ENCODE data around the gene RCHY1.
"Not testable (repeated sequence)": the region's sequence is repeated elsewhere in the genome, so short reads cannot be mapped to it uniquely, and the experiment has no call there.

RCHY1 gene

GRCh38 chr4:75516144-75516543 is 1.9 kb upstream of the RCHY1 start:
- no peak for DNase-seq (ENCODE audit: low spot score)

- no peak for DNase-seq (ENCODE audit: low spot score)
Measured at GRCh38 chr4:75514949-75515612, 878 bp upstream of the RCHY1 start.

GRCh38 chr4:75513526-75514130 is 575 bp downstream of the RCHY1 start:
- DNase-seq (ENCODE audit: low spot score), result no peak

GRCh38 chr4:75512386-75513211 is 1.6 kb downstream of the RCHY1 start:
- no peak for DNase-seq (ENCODE audit: low spot score)

- no peak for DNase-seq (ENCODE audit: low spot score)
Measured at GRCh38 chr4:75511841-75512240, 2.4 kb downstream of the RCHY1 start.

GRCh38 chr4:75509592-75509991 is 4.6 kb downstream of the RCHY1 start:
- not testable (repeated sequence) for DNase-seq (ENCODE audit: low spot score)

GRCh38 chr4:75505630-75506029 is 8.6 kb downstream of the RCHY1 start:
- no peak for DNase-seq (ENCODE audit: low spot score)

GRCh38 chr4:75502671-75503070 is 11.5 kb downstream of the RCHY1 start:
- DNase-seq (ENCODE audit: low spot score), result no peak

GRCh38 chr4:75499900-75500299 is 14.3 kb downstream of the RCHY1 start:
- no peak for DNase-seq (ENCODE audit: low spot score)

GRCh38 chr4:75498041-75498440 is 16.2 kb downstream of the RCHY1 start:
- no peak for DNase-seq (ENCODE audit: low spot score)

- no peak for DNase-seq (ENCODE audit: low spot score)
Measured at GRCh38 chr4:75497133-75497532, 17.1 kb downstream of the RCHY1 start.

- DNase-seq (ENCODE audit: low spot score), result no peak
Measured at GRCh38 chr4:75496406-75496805, 17.8 kb downstream of the RCHY1 start.

GRCh38 chr4:75495476-75495875 is 18.7 kb downstream of the RCHY1 start:
- DNase-seq (ENCODE audit: low spot score), result no peak

GRCh38 chr4:75494563-75494962 is 19.6 kb downstream of the RCHY1 start:
- no peak for DNase-seq (ENCODE audit: low spot score)

GRCh38 chr4:75490155-75490554 is 24.0 kb downstream of the RCHY1 start:
- DNase-seq (ENCODE audit: low spot score), result peak; percentile 8

GRCh38 chr4:75484190-75484589 is 30.0 kb downstream of the RCHY1 start:
- no peak for DNase-seq (ENCODE audit: low spot score)

GRCh38 chr4:75477201-75477600 is 37.0 kb downstream of the RCHY1 start:
- no peak for DNase-seq (ENCODE audit: low spot score)

GRCh38 chr4:75470738-75471137 is 43.5 kb downstream of the RCHY1 start:
- no peak for DNase-seq (ENCODE audit: low spot score)

GRCh38 chr4:75469896-75470295 is 44.3 kb downstream of the RCHY1 start:
- DNase-seq (ENCODE audit: low spot score), result no peak

- no peak for DNase-seq (ENCODE audit: low spot score)
Measured at GRCh38 chr4:75457365-75457764, 56.8 kb downstream of the RCHY1 start.

GRCh38 chr4:75434105-75434504 is 80.1 kb downstream of the RCHY1 start:
- DNase-seq (ENCODE audit: low spot score), result no peak

GRCh38 chr4:75432683-75433082 is 81.5 kb downstream of the RCHY1 start:
- peak; percentile 4 for DNase-seq (ENCODE audit: low spot score)

- no peak for DNase-seq (ENCODE audit: low spot score)
Measured at GRCh38 chr4:75429208-75429607, 85.0 kb downstream of the RCHY1 start.
